ENCODE measurements around the gene TBC1D16.

The TBC1D16 gene, protein sequence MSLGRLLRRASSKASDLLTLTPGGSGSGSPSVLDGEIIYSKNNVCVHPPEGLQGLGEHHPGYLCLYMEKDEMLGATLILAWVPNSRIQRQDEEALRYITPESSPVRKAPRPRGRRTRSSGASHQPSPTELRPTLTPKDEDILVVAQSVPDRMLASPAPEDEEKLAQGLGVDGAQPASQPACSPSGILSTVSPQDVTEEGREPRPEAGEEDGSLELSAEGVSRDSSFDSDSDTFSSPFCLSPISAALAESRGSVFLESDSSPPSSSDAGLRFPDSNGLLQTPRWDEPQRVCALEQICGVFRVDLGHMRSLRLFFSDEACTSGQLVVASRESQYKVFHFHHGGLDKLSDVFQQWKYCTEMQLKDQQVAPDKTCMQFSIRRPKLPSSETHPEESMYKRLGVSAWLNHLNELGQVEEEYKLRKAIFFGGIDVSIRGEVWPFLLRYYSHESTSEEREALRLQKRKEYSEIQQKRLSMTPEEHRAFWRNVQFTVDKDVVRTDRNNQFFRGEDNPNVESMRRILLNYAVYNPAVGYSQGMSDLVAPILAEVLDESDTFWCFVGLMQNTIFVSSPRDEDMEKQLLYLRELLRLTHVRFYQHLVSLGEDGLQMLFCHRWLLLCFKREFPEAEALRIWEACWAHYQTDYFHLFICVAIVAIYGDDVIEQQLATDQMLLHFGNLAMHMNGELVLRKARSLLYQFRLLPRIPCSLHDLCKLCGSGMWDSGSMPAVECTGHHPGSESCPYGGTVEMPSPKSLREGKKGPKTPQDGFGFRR

DNA sequence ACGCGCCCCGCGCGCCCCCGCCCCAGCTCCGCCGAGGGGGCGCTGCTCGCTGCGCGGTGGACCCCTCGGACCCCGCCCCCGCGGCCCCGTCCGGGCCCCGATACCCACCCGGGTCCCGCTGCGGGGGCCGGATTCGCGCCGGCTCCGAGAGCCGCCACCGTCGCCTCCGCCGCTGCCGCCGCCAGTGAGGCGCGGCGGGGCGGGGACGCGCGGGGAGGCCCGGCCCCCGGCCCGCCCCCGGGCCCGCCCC is at the start of gene TBC1D16:
Gene TBC1D16, minus strand, starts transcription at position 186 of the 250 bp plus-strand sequence. CDS start 22,325 bp downstream, outside the sequence.
- no peak for DNase-seq (ENCODE audit: low read depth)

- no peak for DNase-seq (ENCODE audit: low read depth)
These were observed 49.1 kb upstream of the TBC1D16 start for GRCh38 chr17:80084773-80085172.

GRCh38 chr17:80083136-80083661 is 47.5 kb upstream of the TBC1D16 start:
- DNase-seq (ENCODE audit: low read depth): no peak

DNA sequence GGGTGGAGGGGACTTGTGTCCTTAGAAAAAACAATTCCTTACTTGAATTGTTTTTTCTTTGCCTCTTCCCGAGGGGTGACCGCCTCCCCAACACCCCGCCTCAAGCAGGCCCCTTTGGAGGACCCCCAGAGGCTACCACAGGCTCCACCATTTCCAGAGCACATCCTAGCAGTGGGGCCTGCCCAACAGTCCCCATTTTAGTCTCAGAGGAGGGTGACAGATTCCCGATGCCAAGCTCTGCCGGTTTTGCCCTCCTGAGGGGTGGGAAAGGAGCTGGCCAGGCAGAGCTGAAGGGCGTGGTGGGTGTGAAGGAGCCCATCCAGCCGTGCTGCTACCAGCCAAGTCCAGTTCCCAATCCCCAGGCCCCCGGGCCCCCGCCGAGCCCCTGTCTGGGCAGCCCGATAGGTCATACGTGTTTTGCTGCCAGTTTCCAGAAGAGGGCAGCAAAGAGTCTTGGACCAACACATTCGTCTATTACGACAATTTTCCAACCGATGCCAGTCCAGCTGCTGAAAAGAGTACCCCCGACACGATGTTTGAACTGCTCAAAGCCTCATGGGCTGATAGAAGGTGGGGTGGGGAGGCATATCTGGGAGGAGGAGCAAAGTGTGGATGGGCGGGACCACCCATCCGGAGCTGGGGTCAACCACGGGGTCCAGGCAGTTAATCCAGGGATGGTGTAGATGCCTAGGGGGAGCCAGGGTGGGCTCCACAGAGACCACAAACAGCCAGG is 46.9 kb upstream of the TBC1D16 start:
- DNase-seq (ENCODE audit: low read depth): peak; percentile 31

- no peak for DNase-seq (ENCODE audit: low read depth)
These were observed 45.9 kb upstream of the TBC1D16 start for GRCh38 chr17:80081596-80081995.

DNA sequence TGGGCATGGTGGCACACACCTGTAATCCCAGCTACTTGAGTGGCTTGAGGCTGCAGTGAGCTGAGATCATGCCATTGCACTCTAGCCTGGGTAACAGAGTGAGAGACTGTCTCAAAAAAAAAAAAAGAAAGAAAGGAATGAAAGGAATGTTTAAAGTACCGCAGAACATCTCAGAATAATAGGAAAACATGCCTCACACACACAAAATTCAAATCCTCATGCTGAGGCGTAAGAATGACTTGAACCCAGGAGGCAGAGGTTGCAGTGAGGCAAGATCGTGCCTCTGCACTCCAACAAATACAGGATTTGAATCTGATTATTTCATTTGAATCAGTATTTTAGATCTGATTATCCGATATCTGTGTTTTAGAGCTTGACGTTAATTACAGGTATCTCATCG is 44.4 kb upstream of the TBC1D16 start:
- no peak for DNase-seq (ENCODE audit: low read depth)

- no peak for DNase-seq (ENCODE audit: low read depth)
These were observed 36.7 kb upstream of the TBC1D16 start for GRCh38 chr17:80072410-80072809.

- no peak for DNase-seq (ENCODE audit: low read depth)
These were observed 35.6 kb upstream of the TBC1D16 start for GRCh38 chr17:80071116-80071841.

DNA sequence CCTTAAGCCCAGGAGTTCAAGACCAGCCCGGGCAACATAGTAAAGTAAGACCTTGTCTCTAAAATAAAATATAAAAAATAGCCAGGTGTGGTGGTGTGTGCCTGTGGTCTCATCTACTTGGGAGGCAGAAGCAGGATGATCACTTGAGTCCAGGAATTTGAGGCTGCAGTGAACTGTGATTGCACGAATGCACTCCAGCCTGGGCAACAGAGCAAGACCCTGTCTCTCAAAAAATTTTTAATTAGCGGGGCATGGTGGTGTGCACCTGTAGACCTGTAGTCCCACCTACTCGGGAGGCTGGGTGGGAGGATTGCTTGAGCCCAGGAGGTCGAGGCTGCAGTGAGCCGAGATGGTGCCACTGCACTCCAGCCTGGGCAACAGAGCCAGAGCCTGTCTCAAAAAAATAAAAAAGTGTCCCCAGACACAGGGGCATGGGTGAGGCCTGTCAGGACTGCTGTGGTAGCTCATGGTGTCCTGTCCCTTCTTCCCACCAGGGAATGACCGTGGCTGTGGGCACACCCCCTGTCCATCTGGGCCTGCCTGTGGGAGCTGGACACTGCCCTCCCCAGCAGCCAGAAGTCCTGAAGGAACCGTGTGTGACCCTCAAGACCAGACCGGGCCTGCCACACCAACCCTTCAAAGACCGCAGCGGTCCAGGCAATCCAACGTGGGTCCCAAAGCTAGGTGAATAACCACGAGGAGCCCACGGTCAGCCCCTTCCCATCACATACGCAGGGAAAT is 34.9 kb upstream of the TBC1D16 start:
- DNase-seq (ENCODE audit: low read depth): no peak

GRCh38 chr17:80068301-80069222 is 32.9 kb upstream of the TBC1D16 start:
- no peak for DNase-seq (ENCODE audit: low read depth)

- DNase-seq (ENCODE audit: low read depth): no peak
These were observed 31.8 kb upstream of the TBC1D16 start for GRCh38 chr17:80067393-80067986.

DNA sequence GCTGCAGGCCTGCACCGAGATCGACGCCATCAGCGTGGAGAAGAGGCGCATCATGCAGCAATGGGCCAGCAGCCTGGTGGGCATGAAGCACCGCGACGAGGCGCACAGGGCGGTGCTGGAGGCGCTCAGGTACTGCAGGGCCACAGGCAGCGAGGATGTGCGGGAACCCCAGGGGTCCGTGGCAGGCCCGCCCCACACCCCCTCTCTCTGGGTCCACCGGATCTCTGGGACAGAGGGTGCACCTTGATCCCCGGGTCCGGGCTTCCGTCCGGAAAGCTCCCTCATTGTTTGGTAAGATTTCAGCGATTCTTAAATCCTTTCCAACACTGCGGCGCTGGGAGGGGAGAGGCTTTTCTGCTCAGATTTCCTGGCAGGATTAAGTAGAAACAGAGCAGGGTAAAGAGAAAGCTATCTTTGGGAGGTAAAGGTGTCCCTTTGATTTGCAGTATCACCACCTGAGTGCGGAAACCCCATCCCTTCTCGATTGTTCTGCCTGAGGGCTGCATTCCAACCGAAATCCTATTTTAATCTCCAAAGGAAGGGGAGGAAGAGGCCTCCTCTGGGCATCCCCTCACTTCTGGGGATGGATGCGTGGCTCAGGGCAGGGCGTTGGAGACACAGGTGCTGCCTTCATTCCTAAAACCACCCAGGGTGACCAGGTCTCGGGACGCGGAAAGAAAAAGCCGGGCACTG is 30.0 kb upstream of the TBC1D16 start:
- no peak for DNase-seq (ENCODE audit: low read depth)

- DNase-seq (ENCODE audit: low read depth): no peak
These were observed 29.0 kb upstream of the TBC1D16 start for GRCh38 chr17:80064696-80065095.

GRCh38 chr17:80063830-80064585 is 28.3 kb upstream of the TBC1D16 start:
- DNase-seq (ENCODE audit: low read depth): no peak

DNA sequence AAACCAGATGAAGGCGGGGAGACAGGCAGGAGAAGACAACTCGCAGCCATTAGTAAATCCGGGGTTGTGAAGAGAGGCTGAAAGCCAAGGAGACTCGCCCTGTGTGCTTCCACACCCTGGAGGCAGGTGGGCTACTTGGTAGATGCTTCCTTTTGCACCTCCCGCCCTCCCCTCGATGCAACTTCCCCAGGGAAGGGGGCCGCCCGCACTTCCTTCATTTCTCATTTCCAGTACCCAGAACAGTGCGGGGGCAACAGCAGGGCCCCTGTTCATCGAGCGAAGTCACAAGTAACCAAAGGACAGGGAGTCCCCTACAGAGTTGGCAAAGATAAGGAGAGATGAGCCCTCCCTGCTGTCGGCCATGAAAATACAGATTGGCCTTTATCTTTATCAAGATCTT is 25.7 kb upstream of the TBC1D16 start:
- DNase-seq (ENCODE audit: low read depth): no peak

DNA sequence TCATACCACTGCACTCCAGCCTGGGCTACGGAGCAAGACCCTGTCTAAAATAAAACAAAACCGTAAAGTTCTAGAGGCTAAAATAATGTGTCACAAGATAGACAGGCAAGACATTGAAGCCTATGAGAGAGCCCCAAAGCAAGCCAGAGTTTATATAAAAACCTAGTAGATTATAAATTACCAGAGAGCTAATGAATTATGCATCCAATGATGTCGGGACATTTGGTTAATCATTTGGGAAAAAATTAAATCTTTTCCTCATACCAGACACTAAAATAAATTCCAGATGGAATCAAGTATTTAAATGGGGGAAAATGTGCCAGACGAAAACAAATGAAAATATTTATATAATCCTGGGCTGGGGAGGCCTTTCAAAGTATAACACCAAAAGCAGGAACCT is 25.0 kb upstream of the TBC1D16 start:
- DNase-seq (ENCODE audit: low read depth): no peak

DNA sequence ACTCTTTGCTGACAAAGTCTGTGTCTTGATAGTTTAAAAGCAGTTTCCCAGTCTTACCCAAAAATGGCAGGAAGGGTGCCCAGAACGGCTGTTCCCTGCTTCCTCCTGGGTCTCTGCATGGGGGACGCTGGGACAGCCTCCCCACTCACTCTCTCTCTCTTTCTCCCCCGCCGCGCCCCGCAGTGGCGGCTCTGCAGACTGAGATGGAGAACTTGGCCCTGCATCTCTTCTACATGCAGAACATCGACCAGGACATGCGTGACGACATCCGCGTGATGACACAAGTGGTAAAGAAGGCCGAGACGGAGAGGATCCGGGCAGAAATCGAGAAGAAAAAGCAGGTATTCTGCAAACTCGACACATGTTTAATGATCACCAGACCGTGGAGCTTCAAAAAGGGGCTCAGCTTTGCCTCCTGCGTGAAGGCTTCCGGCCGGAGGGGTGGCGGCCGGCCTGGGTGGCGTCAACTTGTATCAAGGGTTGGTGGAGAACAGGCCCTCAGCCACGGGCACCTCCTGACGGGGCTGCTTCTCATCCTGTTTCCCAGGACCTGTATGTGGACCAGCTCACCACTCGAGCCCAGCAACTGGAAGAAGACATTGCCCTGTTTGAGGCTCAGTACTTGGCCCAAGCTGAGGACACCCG is 22.8 kb upstream of the TBC1D16 start:
- no peak for DNase-seq (ENCODE audit: low read depth)

GRCh38 chr17:80055597-80055996 is 19.9 kb upstream of the TBC1D16 start:
- DNase-seq (ENCODE audit: low read depth): no peak

Data from stimulated activated CD8-positive, alpha-beta memory T cell treated with anti-CD3 and anti-CD28 coated beads, Interleukin-15, amount 100 ng/mL, for 1 hour (primary cell).